Keratinocyte (primary cell): ENCODE data around the gene DDX21. TPM values are rescaled to one million over a fixed set of nuclear protein-coding genes. Genes with fewer than 3 reads are reported as not detected.

Source experiments
- DNase-seq: peaks from one replicate; pipeline ENCODE4 v3.0.0-alpha.2; 2011; ENCODE audit warnings: low read depth, missing footprints, low spot score
- FAIRE-seq: peaks from 2 replicates; lab custom pipeline; 2011; peaks lifted over from hg19 to GRCh38; lab: Jason Lieb, UNC
- H2AFZ ChIP-seq: 2 replicates; pipeline ENCODE4 v1.6.0; 2012; ENCODE audit warnings: low read length, control low read depth, inconsistent platforms; ENCODE audit not compliant: control insufficient read depth
- H3K27ac ChIP-seq: 2 replicates; pipeline ENCODE4 v1.5.1; 2011; ENCODE audit warnings: low read length; ENCODE audit not compliant: control insufficient read depth, insufficient read depth
- H3K27me3 ChIP-seq: 3 replicates; pipeline ENCODE4 v1.6.0; 2011; ENCODE audit warnings: low read length; ENCODE audit not compliant: control insufficient read depth, insufficient read depth; ENCODE audit errors: extremely low read depth
- H3K36me3 ChIP-seq, 2 experiments: 2 replicates in 1 of 2; 3 replicates in 1 of 2; pipeline ENCODE4 v1.5.1; 2011; ENCODE audit warnings: low read length in 2 of 2, mild to moderate bottlenecking in 1 of 2; ENCODE audit not compliant: control insufficient read depth in 2 of 2, insufficient read depth in 2 of 2; ENCODE audit errors: extremely low read depth in 1 of 2
- H3K4me1 ChIP-seq: 3 replicates; pipeline ENCODE4 v1.5.1; 2011; ENCODE audit warnings: low read length; ENCODE audit not compliant: control insufficient read depth, insufficient read depth; ENCODE audit errors: extremely low read depth
- H3K4me2 ChIP-seq: 3 replicates; pipeline ENCODE4 v1.6.0; 2011; ENCODE audit warnings: low read depth, low read length; ENCODE audit not compliant: control insufficient read depth, insufficient read depth; ENCODE audit errors: extremely low read depth
- H3K4me3 ChIP-seq, 3 experiments: fragments of 200-600 bp in 1 of 3; sonication (generic) in 1 of 3; 2 replicates in 2 of 3; 3 replicates in 1 of 3; pipeline ENCODE4 v1.5.1; 2011 to 2016; ENCODE audit warnings: low read length in 3 of 3, mild to moderate bottlenecking in 3 of 3, control low read depth in 2 of 3, inconsistent platforms in 1 of 3, low read depth in 1 of 3, mixed read lengths in 1 of 3, mixed run types in 1 of 3, moderate library complexity in 1 of 3; ENCODE audit not compliant: control insufficient read depth in 2 of 3, insufficient read depth in 2 of 3; ENCODE audit errors: extremely low read depth in 1 of 3
- H3K79me2 ChIP-seq: 2 replicates; pipeline ENCODE4 v1.6.0; 2012; ENCODE audit warnings: low read length; ENCODE audit not compliant: control insufficient read depth, insufficient read depth
- H3K9ac ChIP-seq: 3 replicates; pipeline ENCODE4 v1.6.0; 2011; ENCODE audit warnings: low read length; ENCODE audit not compliant: control insufficient read depth, insufficient read depth; ENCODE audit errors: extremely low read depth
- H3K9me1 ChIP-seq: 3 replicates; pipeline ENCODE4 v1.6.0; 2011; ENCODE audit warnings: low read length; ENCODE audit not compliant: control insufficient read depth, insufficient read depth; ENCODE audit errors: extremely low read depth
- H3K9me3 ChIP-seq: 2 replicates; pipeline ENCODE4 v1.5.1; 2012; ENCODE audit warnings: low read depth, low read length; ENCODE audit not compliant: control insufficient read depth
- H4K20me1 ChIP-seq: 3 replicates; pipeline ENCODE4 v1.6.0; 2011; ENCODE audit warnings: low read length; ENCODE audit not compliant: control insufficient read depth, insufficient read depth; ENCODE audit errors: extremely low read depth
- CTCF ChIP-seq, 3 experiments: IDR thresholded peaks in 1 of 3; conservative IDR thresholded peaks in 1 of 3; optimal IDR thresholded peaks in 1 of 3; 2 replicates in 2 of 3; 3 replicates in 1 of 3; pipeline versions ENCODE3 to v1.5.1; 2011; ENCODE audit warnings: low read length in 3 of 3, mild to moderate bottlenecking in 3 of 3, moderate library complexity in 2 of 3, control low read depth in 1 of 3, inconsistent platforms in 1 of 3; ENCODE audit not compliant: insufficient read depth in 2 of 3; ENCODE audit errors: extremely low read depth in 1 of 3
- EZH2 ChIP-seq: IDR thresholded peaks from one replicate; pipeline ENCODE4 v1.6.1; 2012; ENCODE audit warnings: inconsistent platforms, mild to moderate bottlenecking, low read length, moderate library complexity
- dilution Hi-C: fragments of 300-500 bp; cut with MboI; formaldehyde crosslinking; loops from one replicate; pipeline ENCODE4 v1.7.0; 2020; ENCODE audit warnings: low sequenced_read_pairs; ENCODE audit not compliant: extremely low pct_ligation_motif_present
- polyA plus RNA-seq, 5 experiments: library from polyadenylated mRNA; depleted of rRNA in 3 of 5; stranded (reverse) in 3 of 5; stranded (forward) in 1 of 5; unstranded in 1 of 5; fragments of >200 nt; gene quantifications; 1 replicate in 1 of 5; 2 replicates in 3 of 5; 3 replicates in 1 of 5; pipeline versions ENCODE4 v1.2.1 to v1.2.3, GENCODE V29; 2011 to 2012; ENCODE audit warnings: missing spikeins in 2 of 5, low read depth in 1 of 5, low replicate concordance in 1 of 5

DDX21 gene
- polyA plus RNA-seq, 1 donor (not counting 4 experiments of a cell fraction or from before 2014, with no cell fraction given), result 157 TPM

- Histone ChIP-seq H3K4me1 (peaks cover 13% of the 10 kb centered on the region), H3K4me2 (peak overlapping the region; percentile 97), H3K9ac (peak overlapping the region; percentile 99), H3K79me2 (peaks cover 43% of the 10 kb centered on the region), H3K9me3 (no peaks in the 10 kb centered on the region), H4K20me1 (peaks cover 16% of the 10 kb centered on the region), H2AFZ (no peak overlapping the region), H3K27ac (no peak overlapping the region), H3K36me3 (peaks cover under 1 to 22% of the 10 kb centered on the region in 2 experiments), H3K9me1 (no peaks in the 10 kb centered on the region), H3K27me3 (no peaks in the 10 kb centered on the region), H3K4me3 (peak overlapping the region in 1 of 3 experiments; percentile 98)
- dilution Hi-C loops, result no loop called here
- DNase-seq (no peak), FAIRE-seq (no peak)
- no peak for TF ChIP-seq EZH2
- no peak for TF ChIP-seq CTCF (optimal IDR thresholded peaks at IDR 0.05 in 1 of 3, IDR thresholded peaks at IDR 0.05 in 1 of 3, conservative IDR thresholded peaks at IDR 0.05 in 1 of 3; ENCODE audit: extremely low read depth in 1 of 3, insufficient read depth in 2 of 3, low read length in 3 of 3)
Observed at GRCh38 chr10:68954904-68955303, 1.1 kb upstream of the DDX21 start.

GRCh38 chr10:68955355-68955831 is 577 bp upstream of the DDX21 start:
- peaks cover 13% of the 10 kb centered on the region for H3K4me1 ChIP-seq
- peaks cover 47% of the 10 kb centered on the region for H3K79me2 ChIP-seq
- H3K9me3 ChIP-seq, result no peaks in the 10 kb centered on the region
- no peak for TF ChIP-seq EZH2
- TF ChIP-seq CTCF (optimal IDR thresholded peaks at IDR 0.05 in 1 of 3, IDR thresholded peaks at IDR 0.05 in 1 of 3, conservative IDR thresholded peaks at IDR 0.05 in 1 of 3; ENCODE audit: extremely low read depth in 1 of 3, insufficient read depth in 2 of 3, low read length in 3 of 3), result no peak
- FAIRE-seq (no peak), DNase-seq (no peak)
- peak overlapping the region; percentile 99 for H3K9ac ChIP-seq
- H3K9me1 ChIP-seq, result no peaks in the 10 kb centered on the region
- H2AFZ ChIP-seq, result peak overlapping the region; percentile 99
- dilution Hi-C loops, result no loop called here
- peak overlapping the region; percentile 97 for H3K4me2 ChIP-seq
- peak overlapping the region; percentile 98 for H3K27ac ChIP-seq
- peaks cover 20% of the 10 kb centered on the region for H4K20me1 ChIP-seq
- H3K4me3 ChIP-seq, result peak overlapping the region; percentile 92 to 100 (median 98)
- peaks cover 2 to 23% of the 10 kb centered on the region in 2 experiments for H3K36me3 ChIP-seq
- H3K27me3 ChIP-seq, result no peaks in the 10 kb centered on the region
